BJ (cell line): ENCODE data around the gene TRNT1. TPM values are rescaled to one million over a fixed set of nuclear protein-coding genes. Genes with fewer than 3 reads are reported as not detected.

Source experiments
- CTCF ChIA-PET: fragments of 350-600 bp; formaldehyde crosslinking; extraction: SDS; loops from one replicate; lab custom pipeline; 2021; ENCODE audit warnings: antibody characterized with exemption, inconsistent platforms; lab: Yijun Ruan, JAX
- POLR2A ChIA-PET: fragments of 300-600 bp; sonication (Branson Sonifier 250); formaldehyde crosslinking; extraction: SDS; loops from one replicate; lab custom pipeline; 2021; ENCODE audit warnings: antibody characterized with exemption; lab: Charles Lee
- DNase-seq: peaks from one replicate; pipeline ENCODE4 v3.0.0-alpha.2; 2011; ENCODE audit warnings: low read depth
- H3K27me3 ChIP-seq: 2 replicates; pipeline ENCODE4 v1.6.0; 2011; ENCODE audit warnings: low read length; ENCODE audit not compliant: control insufficient read depth, insufficient read depth
- H3K36me3 ChIP-seq: 2 replicates; pipeline ENCODE4 v1.5.1; 2011; ENCODE audit warnings: low read length; ENCODE audit not compliant: control insufficient read depth, insufficient read depth
- H3K4me3 ChIP-seq: 2 replicates; pipeline ENCODE4 v1.5.1; 2011; ENCODE audit warnings: low read depth, mild to moderate bottlenecking, control low read depth, low read length
- CTCF ChIP-seq: IDR thresholded peaks from 2 replicates; pipeline ENCODE4 v1.5.1; 2011; ENCODE audit warnings: low read depth, mild to moderate bottlenecking, control low read depth, inconsistent platforms, low read length, moderate library complexity; ENCODE audit not compliant: insufficient read depth
- polyA plus RNA-seq: library from polyadenylated mRNA; depleted of rRNA; stranded (reverse); fragments of >200 nt; gene quantifications from 2 replicates; pipeline ENCODE4 v1.2.3, GENCODE V29; 2011

TRNT1 gene
- polyA plus RNA-seq, 1 experiment = 5.2 TPM

- CTCF ChIA-PET = no interaction called here
- Histone ChIP-seq H3K36me3 (no peaks in the 10 kb centered on the region), H3K4me3 (no peak overlapping the region), H3K27me3 (no peaks in the 10 kb centered on the region)
- no peak for DNase-seq
- POLR2A ChIA-PET = no interaction called here
- no peak for TF ChIP-seq CTCF
Measured at GRCh38 chr3:3105815-3106214, 20.9 kb upstream of the TRNT1 start.

GRCh38 chr3:3107181-3107580 is 19.6 kb upstream of the TRNT1 start:
- no peaks in the 10 kb centered on the region for H3K36me3 ChIP-seq
- DNase-seq = no peak
- ChIA-PET POLR2A (no interaction called here), CTCF (no interaction called here)
- H3K27me3 ChIP-seq = no peaks in the 10 kb centered on the region
- no peak overlapping the region for H3K4me3 ChIP-seq
- no peak for TF ChIP-seq CTCF

GRCh38 chr3:3107858-3108257 is 18.9 kb upstream of the TRNT1 start:
- no peak for TF ChIP-seq CTCF
- ChIA-PET CTCF (no interaction called here), POLR2A (no interaction called here)
- no peak overlapping the region for H3K4me3 ChIP-seq
- DNase-seq = no peak
- H3K36me3 ChIP-seq = no peaks in the 10 kb centered on the region
- no peaks in the 10 kb centered on the region for H3K27me3 ChIP-seq

GRCh38 chr3:3109407-3110298 is 17.1 kb upstream of the TRNT1 start:
- no peak for TF ChIP-seq CTCF
- CTCF ChIA-PET = no interaction called here
- H3K36me3 ChIP-seq = no peaks in the 10 kb centered on the region
- no peak overlapping the region for H3K4me3 ChIP-seq
- no peak for DNase-seq
- H3K27me3 ChIP-seq = no peaks in the 10 kb centered on the region
- POLR2A ChIA-PET = no interaction called here

GRCh38 chr3:3110299-3110630 is 16.5 kb upstream of the TRNT1 start, which contains the start of gene IL5RA:
Gene IL5RA, minus strand, starts transcription at chr3:3110374. Its CDS starts 5,390 bp downstream, at chr3:3104984.
- Histone ChIP-seq H3K27me3 (no peaks in the 10 kb centered on the region), H3K4me3 (no peak within 1 kb of the TSS), H3K36me3 (no peaks in the 10 kb centered on the region)
- POLR2A ChIA-PET = no interaction called here
- CTCF ChIA-PET = interaction anchor here (1.0 kb wide), 1 partner anchor 18 kb away, joined by 3 read pairs; no protein-coding TSS in a partner anchor
- DNase-seq = no peak
- no peak for TF ChIP-seq CTCF
